Lower leg skin (tissue), 3 donors: ENCODE results near the gene DHRS7C.

Source experiments
- CTCF ChIP-seq, 3 donors: fragments of 450-650 bp; IDR thresholded peaks; one replicate each; pipeline ENCODE4 v1.5.1; 2016; ENCODE audit warnings: antibody characterized with exemption in 3 of 3, mild to moderate bottlenecking in 3 of 3, moderate library complexity in 2 of 3
- POLR2A ChIP-seq, 2 donors: fragments of 450-650 bp; IDR thresholded peaks; one replicate each; pipeline ENCODE4 v1.6.1; 2016 to 2017; ENCODE audit warnings: antibody characterized with exemption in 2 of 2, mild to moderate bottlenecking in 1 of 2, moderate library complexity in 1 of 2

GRCh38 chr17:9763643-9764042 is 27.7 kb downstream of the DHRS7C start:
- TF ChIP-seq CTCF (IDR thresholded peaks at IDR 0.05) (no peak), POLR2A (IDR thresholded peaks at IDR 0.05) (no peak)
